ENCODE results near the gene ATP13A5. TPM values are rescaled to one million over a fixed set of nuclear protein-coding genes. Genes with fewer than 3 reads are reported as not detected.

ATP13A5 gene
- total RNA-seq, 1 experiment from 2014 or later: not detected

- Histone ChIP-seq H3K4me2 (ENCODE audit: insufficient read depth, insufficient read length, low read length) (no peak overlapping the region), H3K18ac (ENCODE audit: insufficient read length, low read depth, low read length) (no peak overlapping the region), H2BK15ac (ENCODE audit: low read depth, low read length) (no peak overlapping the region), H3K9me3 (ENCODE audit: control insufficient read depth, low read depth, low read length) (no peaks in the 10 kb centered on the region), H2BK20ac (ENCODE audit: low read depth, low read length, poor library complexity, severe bottlenecking) (no peak overlapping the region), H2BK120ac (ENCODE audit: low read depth, low read length, poor library complexity, severe bottlenecking) (no peak overlapping the region), H3K79me2 (ENCODE audit: insufficient read depth, low read length) (no peaks in the 10 kb centered on the region), H3K27me3 (ENCODE audit: insufficient read depth, low read length) (no peaks in the 10 kb centered on the region), H3K23ac (ENCODE audit: insufficient read length, low read depth, low read length) (no peak overlapping the region), H4K5ac (ENCODE audit: insufficient read length, low read depth, low read length) (no peak overlapping the region), H3K9ac (ENCODE audit: extremely low read depth, insufficient read length, low read length) (no peak overlapping the region), H4K8ac (replicated peaks; ENCODE audit: insufficient read length, low read depth, low read length) (no peak overlapping the region), H4K20me1 (ENCODE audit: control insufficient read depth, insufficient read depth, insufficient read length) (no peaks in the 10 kb centered on the region), H3K4me1 (ENCODE audit: insufficient read depth, low read length) (no peaks in the 10 kb centered on the region), H3K27ac (ENCODE audit: insufficient read length, low read depth, low read length) (no peak overlapping the region), H3K14ac (ENCODE audit: insufficient read depth, low read length) (no peak overlapping the region), H3K23me2 (ENCODE audit: insufficient read length, low read depth, low read length, poor library complexity, severe bottlenecking) (no peaks in the 10 kb centered on the region), H3T11ph (ENCODE audit: low read length) (no peak overlapping the region), H2BK5ac (ENCODE audit: insufficient read length, low read length) (no peak overlapping the region), H2BK12ac (ENCODE audit: insufficient read length, low read depth, low read length) (no peak overlapping the region), H2AK5ac (ENCODE audit: insufficient read length, low read length) (no peak overlapping the region), H3K56ac (ENCODE audit: insufficient read length, low read depth, low read length) (no peak overlapping the region), H2AFZ (ENCODE audit: low read length) (no peak overlapping the region), H4K91ac (ENCODE audit: insufficient read length, low read depth, low read length) (no peak overlapping the region), H3K79me1 (ENCODE audit: insufficient read depth, low read depth, low read length, poor library complexity, severe bottlenecking) (no peaks in the 10 kb centered on the region), H3K4ac (ENCODE audit: low read depth, low read length) (no peak overlapping the region)
- DNase-seq: no peak
- Mint-ChIP-seq H3K27ac (no peak overlapping the region), H3K4me3 (no peak overlapping the region), H3K27me3 (ENCODE audit: low read depth) (no peaks in the 10 kb centered on the region), H3K4me1 (peaks cover 10% of the 10 kb centered on the region in 2 experiments), H3K9me3 (peaks cover 0 to under 1% of the 10 kb centered on the region in 2 experiments; a peak in 1 of 5 replicates), H3K36me3 (ENCODE audit: insufficient read depth in 1 of 3, low read depth in 3 of 3) (no peaks in the 10 kb centered on the region)
- no peak for TF ChIP-seq CTCF (conservative IDR thresholded peaks at IDR 0.05)
- WGBS (ENCODE audit: extremely low coverage, insufficient read length, low lambda C conversion rate): no CpG with 5 or more reads among the region's 8 CpGs
Measured at GRCh38 chr3:193375614-193376013, 2.9 kb downstream of the ATP13A5 start.
